Activated CD8-positive, alpha-beta memory T cell treated with anti-CD3 and anti-CD28 coated beads, Interleukin-2, amount 50 U/mL, for 24 hours (primary cell): ENCODE data around the gene KCNN4.
"Not testable (repeated sequence)": the region's sequence is repeated elsewhere in the genome, so short reads cannot be mapped to it uniquely, and the experiment has no call there.

Source experiments
- DNase-seq: peaks from one replicate; pipeline ENCODE4 v3.0.0-alpha.2; 2020; ENCODE audit errors: extremely low read depth

Gene KCNN4

GRCh38 chr19:43798546-43799409 is 18.0 kb upstream of the KCNN4 start:
- DNase-seq = peak; percentile 24

GRCh38 chr19:43798026-43798545 is 17.3 kb upstream of the KCNN4 start:
- no peak for DNase-seq

GRCh38 chr19:43797556-43797955 is 16.8 kb upstream of the KCNN4 start:
- no peak for DNase-seq

- DNase-seq = no peak
Observed at GRCh38 chr19:43797118-43797517, 16.3 kb upstream of the KCNN4 start.

- no peak for DNase-seq
Observed at GRCh38 chr19:43790587-43790986, 9.8 kb upstream of the KCNN4 start.

GRCh38 chr19:43789029-43789428 is 8.3 kb upstream of the KCNN4 start:
- DNase-seq = no peak

GRCh38 chr19:43786665-43787064 is 5.9 kb upstream of the KCNN4 start:
- DNase-seq = no peak

GRCh38 chr19:43784981-43785808 is 4.4 kb upstream of the KCNN4 start:
- DNase-seq = no peak

GRCh38 chr19:43784241-43784980 is 3.6 kb upstream of the KCNN4 start:
- DNase-seq = peak; percentile 25

- no peak for DNase-seq
Observed at GRCh38 chr19:43783636-43784035, 2.9 kb upstream of the KCNN4 start.

- no peak for DNase-seq
Observed at GRCh38 chr19:43782689-43783231, 2.0 kb upstream of the KCNN4 start.

GRCh38 chr19:43782311-43782660 is 1.5 kb upstream of the KCNN4 start:
- no peak for DNase-seq

GRCh38 chr19:43781630-43782310 is 997 bp upstream of the KCNN4 start:
- DNase-seq = no peak

- DNase-seq = no peak
Observed at GRCh38 chr19:43779820-43780219, 953 bp downstream of the KCNN4 start.

GRCh38 chr19:43779147-43779819 is 1.5 kb downstream of the KCNN4 start:
- DNase-seq = no peak

GRCh38 chr19:43778651-43779050 is 2.1 kb downstream of the KCNN4 start:
- no peak for DNase-seq

- DNase-seq = no peak
Observed at GRCh38 chr19:43777163-43777695, 3.5 kb downstream of the KCNN4 start.

GRCh38 chr19:43776286-43776685 is 4.5 kb downstream of the KCNN4 start:
- DNase-seq = no peak

- no peak for DNase-seq
Observed at GRCh38 chr19:43775299-43775890, 5.4 kb downstream of the KCNN4 start.

GRCh38 chr19:43774940-43775258 is 5.9 kb downstream of the KCNN4 start:
- not testable (repeated sequence) for DNase-seq
